ENCODE measurements around the gene ADAMTS6. TPM values are rescaled to one million over a fixed set of nuclear protein-coding genes. Genes with fewer than 3 reads are reported as not detected.

ADAMTS6 gene
- total RNA-seq, 2 donors from 2014 or later = 0.12 to 0.77 TPM

- Histone ChIP-seq H3K9ac (ENCODE audit: low read depth in 2 of 2, low read length in 2 of 2) (no peak overlapping the region), H3K27me3 (no peaks in the 10 kb centered on the region), H3K9me3 (no peaks in the 10 kb centered on the region), H3K4me1 (no peaks in the 10 kb centered on the region), H3K4me3 (no peak overlapping the region), H3K27ac (no peak overlapping the region), H3K36me3 (no peaks in the 10 kb centered on the region)
- intact Hi-C loops (cut with DNase I) = no loop called here
- no peak for TF ChIP-seq CTCF (IDR thresholded peaks at IDR 0.05)
- no peak for DNase-seq
Measured at GRCh38 chr5:65120371-65120967, 361.3 kb downstream of the ADAMTS6 start.

- no peaks in the 10 kb centered on the region for H3K9me3 ChIP-seq
- H3K27me3 ChIP-seq = no peaks in the 10 kb centered on the region
- no peak overlapping the region for H3K27ac ChIP-seq
- intact Hi-C loops (cut with DNase I) = no loop called here
- H3K4me1 ChIP-seq = no peaks in the 10 kb centered on the region
- no peak for DNase-seq
- TF ChIP-seq CTCF (IDR thresholded peaks at IDR 0.05) = no peak
- H3K36me3 ChIP-seq = no peaks in the 10 kb centered on the region
- no peak overlapping the region for H3K4me3 ChIP-seq
- H3K9ac ChIP-seq (ENCODE audit: low read depth in 2 of 2, low read length in 2 of 2) = no peak overlapping the region
Measured at GRCh38 chr5:65117525-65117924, 364.2 kb downstream of the ADAMTS6 start.

GRCh38 chr5:65113771-65114170, 367.9 kb downstream of the ADAMTS6 start:
- DNase-seq = no peak
- intact Hi-C loops (cut with DNase I) = no loop called here
- Histone ChIP-seq H3K4me3 (no peak overlapping the region), H3K27ac (no peak overlapping the region), H3K9me3 (no peaks in the 10 kb centered on the region), H3K9ac (ENCODE audit: low read depth in 2 of 2, low read length in 2 of 2) (no peak overlapping the region), H3K4me1 (no peaks in the 10 kb centered on the region), H3K36me3 (no peaks in the 10 kb centered on the region), H3K27me3 (no peaks in the 10 kb centered on the region)
- TF ChIP-seq CTCF (IDR thresholded peaks at IDR 0.05) = no peak

- no peaks in the 10 kb centered on the region for H3K9me3 ChIP-seq
- H3K27me3 ChIP-seq = no peaks in the 10 kb centered on the region
- TF ChIP-seq CTCF (IDR thresholded peaks at IDR 0.05) = no peak
- H3K4me3 ChIP-seq = no peak overlapping the region
- DNase-seq = no peak
- intact Hi-C loops (cut with DNase I) = no loop called here
- no peak overlapping the region for H3K27ac ChIP-seq
- H3K9ac ChIP-seq (ENCODE audit: low read depth in 2 of 2, low read length in 2 of 2) = no peak overlapping the region
- H3K36me3 ChIP-seq = no peaks in the 10 kb centered on the region
- H3K4me1 ChIP-seq = no peaks in the 10 kb centered on the region
Measured at GRCh38 chr5:65111961-65112658, 369.6 kb downstream of the ADAMTS6 start.

GRCh38 chr5:65108786-65109743, 372.7 kb downstream of the ADAMTS6 start:
- H3K4me1 ChIP-seq = no peaks in the 10 kb centered on the region
- H3K9ac ChIP-seq (ENCODE audit: low read depth in 2 of 2, low read length in 2 of 2) = no peak overlapping the region
- no peak overlapping the region for H3K4me3 ChIP-seq
- no peaks in the 10 kb centered on the region for H3K27me3 ChIP-seq
- H3K27ac ChIP-seq = no peak overlapping the region
- intact Hi-C loops (cut with DNase I) = loop anchor here (10.0 kb wide), 1 partner anchor 294 kb away; no protein-coding TSS in a partner anchor
- no peaks in the 10 kb centered on the region for H3K9me3 ChIP-seq
- DNase-seq = no peak
- no peaks in the 10 kb centered on the region for H3K36me3 ChIP-seq
- TF ChIP-seq CTCF (IDR thresholded peaks at IDR 0.05) = no peak
